HG03135 (cell line): ENCODE data around the gene CENATAC.
"Not testable (repeated sequence)": the region's sequence is repeated elsewhere in the genome, so short reads cannot be mapped to it uniquely, and the experiment has no call there.

Source experiments
- ATAC-seq: cut with Tn5 transposase; IDR thresholded peaks from one replicate; pipeline ENCODE4 v1.9.1; 2021; ENCODE audit warnings: mild to moderate bottlenecking, moderate library complexity; ENCODE audit not compliant: unreplicated experiment

The CENATAC gene

GRCh38 chr11:119051440-119052162 lies 53.7 kb downstream of the CENATAC start:
- ATAC-seq = no peak

GRCh38 chr11:119052163-119052814 lies 54.4 kb downstream of the CENATAC start:
- no peak for ATAC-seq

GRCh38 chr11:119054418-119054817 lies 56.5 kb downstream of the CENATAC start:
- no peak for ATAC-seq

GRCh38 chr11:119055901-119056300 lies 58.0 kb downstream of the CENATAC start:
- ATAC-seq = no peak

GRCh38 chr11:119056421-119056999 lies 58.6 kb downstream of the CENATAC start:
- peak; percentile 17 for ATAC-seq

- peak; percentile 79 for ATAC-seq
Observed at GRCh38 chr11:119057000-119057769, 59.2 kb downstream of the CENATAC start, which contains the start of gene HYOU1. TSS of gene HYOU1 (minus strand) at chr11:119057205. CDS start at chr11:119056160, 1,045 bp downstream.

- not testable (repeated sequence) for ATAC-seq
Observed at GRCh38 chr11:119059128-119059527, 61.2 kb downstream of the CENATAC start.

GRCh38 chr11:119061256-119061655 lies 63.3 kb downstream of the CENATAC start:
- no peak for ATAC-seq

GRCh38 chr11:119062779-119063178 lies 64.8 kb downstream of the CENATAC start:
- ATAC-seq = no peak

- ATAC-seq = no peak
Observed at GRCh38 chr11:119065369-119065768, 67.4 kb downstream of the CENATAC start.
